Gastrocnemius medialis (tissue), 4 donors: ENCODE measurements around the gene RELL1. TPM values are rescaled to one million over a fixed set of nuclear protein-coding genes. Genes with fewer than 3 reads are reported as not detected.

Experiments
- ATAC-seq, 2 donors: fragments of 150-250 bp; one replicate each; pipeline ENCODE4 v1.9.1; 2016
- DNase-seq, 2 donors: peaks; one replicate each; pipeline ENCODE4 v3.0.0-alpha.2; 2019
- H3K27ac ChIP-seq, 4 donors: fragments of 200-600 bp; sonication (generic); 1 replicate in 1 of 4; 2 replicates in 3 of 4; pipeline ENCODE4 v1.5.1; 2016 to 2018; ENCODE audit warnings: mild to moderate bottlenecking in 2 of 4, moderate library complexity in 1 of 4
- H3K27me3 ChIP-seq, 3 donors: fragments of 200-600 bp; sonication (generic) in 2 of 3; 1 replicate in 1 of 3; 2 replicates in 2 of 3; pipeline versions ENCODE4 v1.5.1 to v1.6.0; 2016 to 2019; ENCODE audit warnings: mild to moderate bottlenecking in 1 of 3, moderate library complexity in 1 of 3
- H3K36me3 ChIP-seq, 2 donors: fragments of 200-600 bp; sonication (generic) in 1 of 2; one replicate each; pipeline ENCODE4 v1.5.1; 2017 to 2018
- H3K4me1 ChIP-seq, 2 donors: fragments of 200-600 bp; sonication (generic) in 1 of 2; one replicate each; pipeline ENCODE4 v1.5.1; 2016 to 2017; ENCODE audit warnings: mild to moderate bottlenecking in 2 of 2
- H3K4me3 ChIP-seq, 4 donors: fragments of 200-600 bp; sonication (generic) in 3 of 4; 1 replicate in 1 of 4; 2 replicates in 3 of 4; pipeline ENCODE4 v1.5.1; 2016 to 2019; ENCODE audit warnings: mild to moderate bottlenecking in 2 of 4
- H3K9me3 ChIP-seq, 3 donors: fragments of 200-600 bp; sonication (generic) in 2 of 3; 1 replicate in 1 of 3; 2 replicates in 2 of 3; pipeline ENCODE4 v1.5.1; 2016 to 2019
- CTCF ChIP-seq, 5 experiments: fragments of 450-650 bp in 3 of 5; fragments of 200-600 bp in 2 of 5; sonication (generic) in 2 of 5; IDR thresholded peaks in 4 of 5; conservative IDR thresholded peaks in 1 of 5; 1 replicate in 4 of 5; 2 replicates in 1 of 5; pipeline ENCODE4 v1.5.1; 2016 to 2019; ENCODE audit warnings: antibody characterized with exemption in 5 of 5, mild to moderate bottlenecking in 3 of 5, moderate library complexity in 3 of 5
- POLR2A ChIP-seq, 2 donors: fragments of 450-650 bp; IDR thresholded peaks; one replicate each; pipeline ENCODE4 v1.6.1; 2017; ENCODE audit warnings: antibody characterized with exemption in 2 of 2, mild to moderate bottlenecking in 2 of 2, moderate library complexity in 2 of 2
- in situ Hi-C, 4 donors: fragments of 200-750 bp; cut with MboI; loops; one replicate each; pipeline versions ENCODE4 v1.15.0 to v1.8.0; 2017; ENCODE audit warnings: low sequenced_read_pairs in 4 of 4
- intact Hi-C: fragments of 100-400 bp; cut with DNase I; formaldehyde crosslinking; loops from one replicate; pipeline ENCODE4 v1.15.1; 2023; ENCODE audit warnings: low total_unique reads
- total RNA-seq, 4 donors: library from RNA; depleted of rRNA; stranded (reverse); fragments of >200 nt; gene quantifications; one replicate each; pipeline versions ENCODE4 v1.1.0 to v1.2.3, GENCODE V29; 2016

Gene RELL1
- total RNA-seq, 4 donors from 2014 or later: 13.7 to 36.3 (median 27.8) TPM

- intact Hi-C loops: no loop called here
- H3K36me3 ChIP-seq: no peaks in the 10 kb centered on the region
- H3K27me3 ChIP-seq: no peaks in the 10 kb centered on the region
- no peak for DNase-seq
- no peak overlapping the region for H3K4me3 ChIP-seq
- H3K4me1 ChIP-seq: no peaks in the 10 kb centered on the region
- in situ Hi-C loops: loop anchor here in 1 of 4 donors (10.0 kb wide), 1 partner anchor 114 kb away; a partner anchor contains a TSS
- H3K9me3 ChIP-seq: no peaks in the 10 kb centered on the region
- no peak for ATAC-seq
- no peak for TF ChIP-seq POLR2A (IDR thresholded peaks at IDR 0.05)
- H3K27ac ChIP-seq: no peak overlapping the region
These were observed 117.7 kb downstream of the RELL1 start for GRCh38 chr4:37568489-37568888.

- intact Hi-C loops (no loop called here), in situ Hi-C loops (loop anchor here in 1 of 4 donors (10.0 kb wide), 1 partner anchor 113 kb away; a partner anchor contains a TSS)
- H3K9me3 ChIP-seq: no peaks in the 10 kb centered on the region
- no peak overlapping the region for H3K4me3 ChIP-seq
- TF ChIP-seq POLR2A (IDR thresholded peaks at IDR 0.05) (no peak), CTCF (IDR thresholded peaks at IDR 0.05 in 4 of 5, conservative IDR thresholded peaks at IDR 0.05 in 1 of 5) (no peak)
- DNase-seq (no peak), ATAC-seq (no peak)
- H3K36me3 ChIP-seq: no peaks in the 10 kb centered on the region
- no peaks in the 10 kb centered on the region for H3K27me3 ChIP-seq
- no peak overlapping the region for H3K27ac ChIP-seq
- H3K4me1 ChIP-seq: no peaks in the 10 kb centered on the region
These were observed 118.3 kb downstream of the RELL1 start for GRCh38 chr4:37567836-37568235.

GRCh38 chr4:37562592-37562991 lies 123.6 kb downstream of the RELL1 start:
- H3K4me1 ChIP-seq: no peaks in the 10 kb centered on the region
- no peaks in the 10 kb centered on the region for H3K9me3 ChIP-seq
- no peak overlapping the region for H3K4me3 ChIP-seq
- no peaks in the 10 kb centered on the region for H3K27me3 ChIP-seq
- H3K27ac ChIP-seq: no peak overlapping the region
- ATAC-seq (no peak), DNase-seq (no peak)
- intact Hi-C loops: no loop called here
- in situ Hi-C loops: loop anchor here in 1 of 4 donors (10.0 kb wide), 1 partner anchor 108 kb away; a partner anchor contains a TSS
- no peak for TF ChIP-seq POLR2A (IDR thresholded peaks at IDR 0.05)
- TF ChIP-seq CTCF (IDR thresholded peaks at IDR 0.05 in 4 of 5, conservative IDR thresholded peaks at IDR 0.05 in 1 of 5): no peak
- H3K36me3 ChIP-seq: no peaks in the 10 kb centered on the region

- DNase-seq: no peak
- H3K4me1 ChIP-seq: no peaks in the 10 kb centered on the region
- no peak overlapping the region for H3K27ac ChIP-seq
- in situ Hi-C loops (loop anchor here in 1 of 4 donors (10.0 kb wide), 1 partner anchor 107 kb away; a partner anchor contains a TSS), intact Hi-C loops (no loop called here)
- ATAC-seq: no peak
- no peak for TF ChIP-seq POLR2A (IDR thresholded peaks at IDR 0.05)
- TF ChIP-seq CTCF (IDR thresholded peaks at IDR 0.05 in 4 of 5, conservative IDR thresholded peaks at IDR 0.05 in 1 of 5): no peak
- no peaks in the 10 kb centered on the region for H3K27me3 ChIP-seq
- H3K9me3 ChIP-seq: no peaks in the 10 kb centered on the region
- no peak overlapping the region for H3K4me3 ChIP-seq
- H3K36me3 ChIP-seq: no peaks in the 10 kb centered on the region
These were observed 124.4 kb downstream of the RELL1 start for GRCh38 chr4:37561803-37562207.

- TF ChIP-seq CTCF (IDR thresholded peaks at IDR 0.05 in 4 of 5, conservative IDR thresholded peaks at IDR 0.05 in 1 of 5): no peak
- TF ChIP-seq POLR2A (IDR thresholded peaks at IDR 0.05): no peak
- Histone ChIP-seq H3K9me3 (no peaks in the 10 kb centered on the region), H3K4me3 (no peak overlapping the region), H3K27me3 (no peaks in the 10 kb centered on the region), H3K4me1 (no peaks in the 10 kb centered on the region), H3K27ac (no peak overlapping the region), H3K36me3 (no peaks in the 10 kb centered on the region)
- ATAC-seq (no peak), DNase-seq (no peak)
- intact Hi-C loops (no loop called here), in situ Hi-C loops (loop anchor here in 1 of 4 donors (10.0 kb wide), 1 partner anchor 106 kb away; a partner anchor contains a TSS)
These were observed 124.9 kb downstream of the RELL1 start for GRCh38 chr4:37561196-37561802.

Other genes with a start within 250 kb of the RELL1 start
- gene PGM2, start 140.3 kb upstream of the RELL1 start, total RNA-seq: 1 to 10 TPM in 3 of 4 donors, under 1 TPM in 1; 0.92 to 3.7 (median 2.1) TPM
- gene TBC1D1, start 204.7 kb upstream of the RELL1 start, total RNA-seq: 100 to 1,000 TPM; 111 to 176 (median 142) TPM